Measurements from ENCODE around the gene COL23A1.

The COL23A1 gene

DNA sequence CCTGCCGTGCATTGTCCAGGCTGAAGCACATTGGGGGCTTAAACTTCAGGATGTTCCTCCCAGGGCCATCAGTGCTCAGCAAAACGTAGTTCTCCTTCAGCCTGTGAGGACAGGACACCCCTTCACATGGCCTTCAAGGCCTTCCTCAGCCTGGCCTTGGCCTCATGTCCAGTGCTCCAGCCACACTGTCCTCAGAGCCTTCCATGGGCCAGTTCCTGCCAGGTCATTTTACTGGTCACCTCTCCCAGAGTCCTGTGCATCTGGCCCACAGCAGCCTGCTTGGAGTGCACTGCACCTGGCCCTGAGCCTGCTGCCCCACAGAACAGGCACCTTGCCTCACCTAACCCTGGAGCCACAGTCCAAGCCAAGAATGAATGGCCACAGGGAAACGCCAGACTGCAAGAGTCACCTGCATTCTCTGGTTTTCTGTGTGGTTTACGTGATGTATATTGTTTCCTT lies 377.2 kb downstream of the COL23A1 start:
- DNase-seq = no peak

DNA sequence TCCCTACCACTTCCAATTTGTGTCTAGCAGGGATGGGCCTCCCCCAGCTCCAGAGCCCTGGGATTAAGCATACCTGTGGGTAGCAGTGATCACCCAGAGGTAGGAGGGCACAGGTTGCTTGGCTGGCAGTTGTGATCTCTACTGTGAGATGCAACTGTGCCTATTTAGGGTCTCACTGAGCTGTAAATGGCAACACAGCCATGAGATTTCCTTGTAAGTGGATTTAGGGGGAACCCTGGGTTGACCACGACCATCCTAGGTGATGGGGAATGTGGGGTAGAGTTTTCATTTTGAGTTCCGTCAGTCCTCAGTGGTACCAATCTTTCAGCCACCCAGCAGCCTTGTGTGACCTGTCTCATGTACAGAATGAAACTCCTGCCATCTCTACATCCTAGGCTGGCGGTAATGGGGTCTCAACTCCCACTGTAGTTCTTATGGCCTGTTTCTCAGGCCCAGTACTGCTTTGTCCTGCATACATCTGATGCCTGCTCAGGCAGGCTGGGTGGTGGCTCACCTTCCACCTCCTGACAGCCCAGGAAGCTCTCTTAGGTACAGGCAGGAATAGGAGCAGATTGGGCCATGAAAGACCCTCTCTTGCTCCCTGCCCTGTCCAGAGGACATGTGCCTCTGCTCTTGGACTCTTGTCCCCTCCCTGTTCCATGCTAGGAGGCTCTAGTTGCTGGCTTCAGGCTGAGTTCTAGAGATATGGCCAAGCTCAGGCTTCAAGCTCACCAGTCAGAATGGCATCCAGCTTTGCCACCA lies 377.8 kb downstream of the COL23A1 start:
- DNase-seq = no peak

DNA sequence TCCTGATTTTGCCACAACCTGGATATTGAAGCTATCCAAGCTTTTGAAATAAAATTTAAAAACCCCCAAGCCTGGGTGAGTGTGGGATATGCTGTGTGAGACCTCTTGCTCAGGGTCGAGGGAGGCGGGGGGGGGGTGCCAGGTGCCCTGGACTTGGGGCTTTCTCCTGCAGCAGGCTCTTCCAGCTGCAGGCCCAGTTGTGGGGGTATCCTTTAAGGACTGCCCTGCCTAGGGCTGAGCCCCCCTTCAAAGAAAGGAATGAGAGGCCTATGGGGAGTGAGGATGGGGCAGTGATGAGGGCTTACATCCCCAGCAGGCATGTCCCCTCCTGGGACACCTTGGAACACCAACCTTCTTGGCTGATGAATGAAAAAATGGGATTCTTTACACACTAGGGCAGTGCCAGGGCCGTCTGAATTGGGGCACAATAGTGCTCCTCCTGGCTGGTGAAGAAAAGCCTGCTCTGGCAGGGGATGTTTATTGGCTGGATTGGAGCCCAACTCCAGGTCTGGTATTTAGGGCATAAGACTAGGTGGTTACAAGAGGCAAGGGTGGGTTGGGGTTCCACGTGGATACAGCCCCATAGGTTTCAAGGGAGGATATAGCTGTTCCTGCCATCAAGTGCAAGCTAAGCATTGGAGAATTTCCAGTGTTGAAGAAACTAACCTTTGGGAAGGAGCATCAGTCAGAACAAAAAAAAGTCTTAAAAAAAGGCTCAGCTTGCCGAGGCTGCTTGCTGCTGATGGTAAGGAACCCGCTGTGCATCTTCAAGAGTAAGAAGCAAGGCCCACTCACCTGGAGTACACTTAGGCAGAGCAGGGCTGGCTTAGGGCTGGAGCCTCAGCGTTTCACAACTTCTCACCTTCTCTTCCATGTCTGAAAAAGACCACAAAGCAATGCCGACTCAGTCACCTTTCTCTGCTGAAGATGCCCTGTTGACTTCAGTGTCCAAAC lies 378.8 kb downstream of the COL23A1 start:
- no peak for DNase-seq

DNA sequence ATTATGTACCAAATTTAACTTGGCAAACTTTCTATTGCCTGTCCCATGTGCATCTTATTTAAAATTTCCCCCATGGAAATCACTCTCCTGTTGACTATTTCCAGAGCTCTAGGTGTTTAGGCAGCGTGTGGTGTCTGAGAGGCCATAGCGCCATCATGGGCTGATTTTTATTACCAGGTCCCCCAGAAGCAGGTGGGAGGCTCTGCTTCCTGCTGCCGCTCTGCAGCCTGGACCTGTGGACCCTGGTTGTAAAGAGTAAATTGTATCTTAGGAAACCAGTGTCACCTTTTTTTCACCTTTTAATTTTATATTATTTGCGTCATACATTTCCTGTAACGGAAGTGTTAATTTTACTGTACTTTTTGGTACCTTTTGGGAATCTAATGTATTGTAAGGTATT lies 379.5 kb downstream of the COL23A1 start:
- no peak for DNase-seq

DNA sequence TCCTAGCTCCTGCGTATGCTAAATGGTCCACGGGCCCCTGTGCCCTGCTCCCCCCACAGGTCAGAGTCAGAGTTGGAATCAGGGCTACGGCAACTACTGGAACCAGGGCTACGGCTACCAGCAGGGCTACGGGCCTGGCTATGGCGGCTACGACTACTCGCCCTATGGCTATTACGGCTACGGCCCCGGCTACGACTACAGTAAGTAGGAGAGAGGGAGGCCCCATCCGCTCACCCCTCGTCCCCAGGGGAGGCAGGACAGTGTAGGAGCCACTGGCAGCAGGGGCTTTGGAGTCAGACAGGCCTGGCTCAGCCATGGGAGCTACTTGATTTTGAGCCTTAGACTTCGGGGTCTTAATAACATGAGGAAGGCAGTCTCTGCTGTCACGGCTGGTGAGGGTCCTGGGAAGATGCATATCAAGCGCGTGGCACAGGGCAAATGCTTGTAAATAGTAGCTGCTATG lies 380.1 kb downstream of the COL23A1 start:
- no peak for DNase-seq

DNA sequence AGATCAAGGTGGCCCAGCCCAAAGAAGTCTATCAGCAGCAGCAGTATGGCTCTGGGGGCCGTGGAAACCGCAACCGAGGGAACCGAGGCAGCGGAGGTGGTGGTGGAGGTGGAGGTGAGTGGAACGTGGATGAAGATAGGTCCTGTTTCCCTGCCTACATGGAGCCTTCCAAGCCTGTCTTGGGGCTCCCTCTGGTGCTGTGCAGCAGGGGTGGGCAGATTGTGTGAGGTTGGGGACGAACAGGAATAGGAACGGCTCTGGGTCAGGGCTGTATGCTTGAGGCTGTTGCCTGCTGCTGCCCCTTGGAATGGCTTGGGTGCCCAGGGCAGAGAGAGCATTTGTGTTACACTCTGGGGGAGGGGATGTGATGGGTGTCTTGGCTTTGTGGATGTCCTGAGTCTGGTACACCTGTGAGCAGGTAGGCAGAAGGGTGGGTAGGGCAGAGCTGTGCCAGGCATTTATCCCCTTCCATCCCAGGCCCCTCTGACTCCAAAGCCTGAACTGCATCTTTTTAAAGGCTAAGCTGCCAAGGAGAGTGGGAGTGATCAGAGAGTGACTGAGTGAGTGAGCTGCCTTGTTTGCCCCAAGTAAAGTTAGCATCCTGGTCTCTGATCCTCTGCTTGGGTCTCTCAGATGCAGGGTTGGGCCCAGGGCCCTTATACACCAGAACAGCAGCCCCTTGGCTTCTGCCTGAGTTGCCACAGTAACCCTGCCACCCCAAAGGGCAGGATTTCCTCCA lies 380.7 kb downstream of the COL23A1 start:
- no peak for DNase-seq

DNA sequence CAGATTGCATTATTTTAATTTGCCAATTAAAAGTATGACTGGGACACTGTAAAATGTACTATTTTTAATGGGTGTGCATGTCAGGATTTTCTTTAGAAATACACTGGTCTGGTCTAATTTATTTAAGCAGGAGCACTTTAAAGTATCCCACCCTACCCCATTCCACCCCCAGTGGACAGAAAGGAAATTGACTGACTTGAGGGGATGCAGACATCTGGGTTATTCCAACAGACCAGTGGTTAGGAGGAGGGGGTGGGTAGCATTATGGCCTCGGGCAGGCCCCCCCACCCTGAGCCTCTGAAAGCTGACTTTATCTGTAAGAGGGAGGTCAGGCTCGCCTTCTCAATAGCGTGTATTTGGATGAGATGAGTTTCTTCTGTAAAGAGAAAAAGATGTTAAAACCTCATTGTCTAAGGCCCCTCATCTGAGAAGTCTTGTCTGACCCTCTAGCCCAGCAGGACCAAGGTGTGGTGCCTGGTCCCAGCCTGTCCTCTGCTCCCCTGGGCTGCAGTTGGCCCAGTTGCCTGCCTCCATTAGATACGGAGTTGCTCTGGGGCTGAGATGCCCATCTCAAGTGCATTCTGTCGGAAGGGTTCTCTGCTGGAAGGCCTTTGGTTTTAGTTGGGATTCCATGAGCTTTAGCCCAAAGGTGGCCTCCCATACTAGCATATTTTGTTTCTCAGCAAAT lies 381.5 kb downstream of the COL23A1 start:
- DNase-seq = no peak

DNA sequence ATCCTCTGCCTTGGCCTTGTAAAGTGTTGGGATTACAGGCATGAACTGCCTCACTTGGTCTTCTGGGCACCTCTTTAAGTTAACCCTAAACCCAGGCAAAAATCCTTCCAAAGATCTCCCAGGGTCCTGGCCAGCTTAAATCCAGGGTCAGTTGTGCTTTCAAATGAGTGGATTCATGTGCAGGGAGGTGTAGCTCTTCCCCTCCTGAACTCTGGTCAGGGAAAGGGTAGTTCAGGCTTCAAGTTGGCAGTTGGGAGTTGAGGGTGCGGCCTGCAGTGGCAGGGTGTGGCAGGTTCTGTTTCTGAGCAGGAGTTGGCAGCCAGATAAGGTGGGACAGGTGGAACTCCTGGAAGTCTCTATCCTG lies 382.3 kb downstream of the COL23A1 start:
- DNase-seq = no peak

DNA sequence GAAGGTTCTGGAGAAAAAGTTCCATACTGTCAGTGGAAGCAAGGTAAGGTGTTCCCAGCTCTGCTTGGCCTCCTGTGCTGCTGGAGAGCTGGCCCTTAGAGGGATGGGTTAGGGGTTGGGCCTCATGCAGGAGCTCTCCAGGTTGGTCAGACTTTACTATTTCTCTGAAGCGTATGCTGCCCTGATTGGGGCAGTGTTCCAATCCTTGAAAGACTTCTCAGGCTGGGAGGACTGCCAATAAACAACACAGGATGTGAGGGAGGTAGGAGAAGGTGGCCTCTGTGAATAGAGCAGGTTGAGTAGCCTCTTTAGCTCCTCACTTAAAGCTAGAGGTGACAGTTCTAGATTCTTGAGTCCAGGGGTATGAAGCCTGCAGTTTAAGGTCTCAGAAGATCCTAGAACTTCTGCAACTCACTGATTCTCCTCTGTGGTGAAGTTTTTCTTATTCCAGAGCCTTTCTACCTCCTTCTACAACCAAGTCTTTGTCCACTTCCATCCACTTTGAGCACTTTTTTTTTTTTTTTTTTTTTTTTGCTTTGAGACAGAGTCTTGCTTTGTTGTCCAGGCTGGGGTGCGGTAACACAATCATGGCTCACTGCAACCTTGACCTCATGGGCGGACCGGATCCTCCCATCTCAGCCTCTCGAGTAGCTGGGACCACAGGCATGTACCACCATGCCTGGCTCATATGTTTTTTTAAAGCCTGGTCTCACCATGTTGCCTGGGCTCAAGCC lies 382.8 kb downstream of the COL23A1 start:
- no peak for DNase-seq

DNA sequence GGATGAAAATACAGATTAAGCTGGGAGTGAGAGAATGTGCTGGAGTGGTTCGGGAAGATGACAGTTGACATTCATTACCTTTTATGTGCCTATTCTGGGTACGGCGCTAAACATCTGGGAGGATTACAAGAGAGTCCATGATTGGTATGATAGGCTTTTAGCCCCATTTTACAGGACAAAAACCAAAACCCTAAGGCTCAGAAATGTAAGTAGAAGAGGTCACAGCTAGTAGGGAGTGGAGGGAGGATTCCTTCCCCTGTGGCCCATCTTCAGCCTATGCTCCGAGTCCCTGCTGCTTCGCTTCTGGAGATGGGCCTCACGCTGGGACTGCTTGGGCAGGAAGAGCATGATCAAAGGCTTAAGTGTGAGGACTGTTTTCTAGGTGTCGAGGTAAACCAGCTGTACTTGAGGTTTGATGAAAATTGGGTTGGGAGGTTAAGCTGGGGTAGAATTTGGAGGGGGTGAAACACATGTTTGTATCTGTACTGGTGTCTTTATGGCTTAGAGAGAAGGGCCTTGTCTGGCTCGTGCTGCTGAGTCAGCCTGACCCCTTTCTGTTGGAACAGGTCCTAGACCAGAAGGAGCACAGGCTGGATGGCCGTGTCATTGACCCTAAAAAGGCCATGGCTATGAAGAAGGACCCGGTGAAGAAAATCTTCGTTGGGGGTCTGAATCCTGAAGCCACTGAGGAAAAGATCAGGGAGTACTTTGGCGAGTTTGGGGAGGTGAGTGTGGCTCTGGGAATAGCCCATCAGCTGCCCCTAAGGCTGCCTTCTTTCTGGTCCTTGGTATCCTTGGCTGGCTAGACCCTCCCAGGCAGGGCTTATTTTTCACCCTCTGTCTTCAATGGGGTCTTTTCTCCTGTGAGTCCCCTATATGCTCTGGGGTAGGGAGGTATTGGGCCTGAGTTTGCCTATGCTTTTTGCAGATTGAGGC lies 383.8 kb downstream of the COL23A1 start:
- DNase-seq = no peak

DNA sequence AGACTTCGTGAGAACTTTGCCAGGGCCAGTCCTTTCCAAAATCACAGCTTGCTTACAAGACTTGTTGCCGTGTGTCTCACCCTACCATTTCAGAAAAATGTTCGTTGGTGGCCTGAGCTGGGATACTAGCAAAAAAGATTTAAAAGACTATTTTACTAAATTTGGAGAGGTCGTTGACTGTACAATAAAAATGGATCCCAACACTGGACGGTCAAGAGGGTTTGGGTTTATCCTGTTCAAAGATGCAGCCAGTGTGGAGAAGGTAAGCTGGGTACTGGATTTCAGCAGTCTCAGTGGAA lies 384.5 kb downstream of the COL23A1 start:
- DNase-seq = no peak

DNA sequence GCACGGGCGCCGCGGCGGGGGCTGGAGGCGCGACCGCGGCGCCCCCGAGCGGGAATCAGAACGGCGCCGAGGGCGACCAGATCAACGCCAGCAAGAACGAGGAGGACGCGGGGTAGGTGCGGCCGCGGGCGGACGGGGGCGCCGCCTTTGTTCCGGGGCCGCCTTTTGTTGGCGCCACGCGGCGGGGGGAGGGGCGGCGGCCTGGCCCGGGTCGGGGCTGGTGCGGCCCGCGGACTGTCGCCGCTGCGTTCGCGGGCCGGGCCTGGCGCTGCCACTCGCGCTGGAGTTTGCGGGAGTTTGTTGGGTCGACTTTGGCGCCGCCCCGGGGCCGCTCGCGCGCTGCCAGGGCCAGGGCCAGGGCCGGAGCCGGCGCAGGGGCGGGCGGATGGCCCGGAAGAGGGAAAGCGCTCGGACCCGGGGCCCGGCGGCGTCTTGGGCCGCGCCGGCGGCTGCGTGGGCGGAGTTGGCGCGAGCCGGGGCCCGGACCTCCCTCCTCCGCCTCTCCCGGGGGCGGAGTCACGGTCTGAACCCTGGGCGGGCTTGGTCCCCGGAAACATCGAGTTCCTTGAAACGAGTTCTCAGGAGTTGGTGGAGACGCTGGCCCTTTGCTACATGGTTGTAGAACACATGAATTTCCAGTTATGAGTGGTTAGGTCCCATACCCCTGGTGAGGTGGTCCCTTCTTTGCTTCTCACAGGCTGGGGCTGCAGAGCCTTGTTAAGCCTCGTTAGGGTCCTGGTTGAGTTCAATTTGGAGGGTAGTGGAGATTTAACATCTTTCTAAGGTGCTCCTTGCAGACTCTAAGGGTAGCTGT lies 385.1 kb downstream of the COL23A1 start:
- peak; percentile 18 for DNase-seq

DNA sequence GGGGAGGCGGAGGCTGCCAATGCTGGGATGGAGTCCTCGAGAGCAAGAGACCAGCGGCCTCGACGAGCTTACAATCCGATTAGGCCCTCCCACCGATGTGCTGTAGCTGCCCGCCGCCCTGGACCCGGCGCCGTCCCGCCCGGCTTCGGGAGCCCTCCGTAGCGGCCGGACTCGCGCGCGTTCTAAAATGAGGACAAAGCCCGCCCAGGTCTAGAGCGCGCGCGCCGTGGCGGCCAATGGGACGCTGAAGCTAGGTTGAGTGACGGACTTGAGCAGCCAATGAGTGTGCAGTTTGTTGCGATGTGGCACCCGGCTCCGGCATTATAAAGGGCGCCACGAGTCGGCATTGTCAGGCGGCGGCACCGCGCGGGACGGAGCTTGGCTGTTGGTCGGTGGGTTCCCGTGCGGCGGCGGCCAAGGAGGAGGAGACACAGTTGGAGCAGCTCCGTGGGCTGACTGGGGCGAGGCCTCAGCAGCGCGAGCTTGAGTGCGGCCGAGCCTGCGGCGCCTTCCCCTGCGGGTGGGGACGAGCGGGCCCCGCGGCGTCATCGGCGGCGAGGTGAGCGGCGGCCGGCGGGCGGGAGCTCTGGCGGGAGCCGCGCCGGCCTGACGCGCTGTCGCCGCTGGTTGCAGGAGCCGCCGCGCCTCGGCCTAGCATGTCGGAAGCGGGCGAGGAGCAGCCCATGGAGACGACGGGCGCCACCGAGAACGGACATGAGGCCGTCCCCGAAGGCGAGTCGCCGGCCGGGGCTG lies 385.8 kb downstream of the COL23A1 start, which contains the start of gene HNRNPAB:
TSS of gene HNRNPAB (plus strand) at position 352 of the 753 bp plus-strand sequence. CDS start at position 657, 305 bp downstream.
- DNase-seq = peak; percentile 77

DNA sequence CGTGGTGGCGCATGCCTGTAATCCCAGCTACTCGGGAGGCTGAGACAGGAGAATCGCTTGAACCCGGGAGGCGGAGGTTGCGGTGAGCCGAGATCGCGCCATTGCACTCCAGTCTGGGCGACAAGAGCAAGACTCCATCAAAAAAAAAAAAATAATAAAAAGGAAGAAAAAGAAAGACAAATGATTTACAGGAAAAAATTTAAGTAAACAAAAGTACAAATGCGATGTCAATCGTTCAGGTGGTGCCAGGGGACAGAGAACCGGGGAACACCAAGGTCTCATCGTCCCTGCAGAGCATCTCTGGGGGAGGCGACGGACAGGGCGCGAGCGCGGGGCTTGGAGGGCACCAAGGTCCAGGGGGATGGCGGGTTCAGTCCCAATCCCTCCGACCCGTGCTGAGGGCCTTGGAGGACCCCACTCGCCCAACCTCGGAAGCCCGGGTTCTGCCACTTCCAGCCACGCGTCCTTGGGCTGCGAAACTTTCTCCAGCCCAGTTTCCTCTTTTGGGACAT lies 386.5 kb downstream of the COL23A1 start:
- no peak for DNase-seq

DNA sequence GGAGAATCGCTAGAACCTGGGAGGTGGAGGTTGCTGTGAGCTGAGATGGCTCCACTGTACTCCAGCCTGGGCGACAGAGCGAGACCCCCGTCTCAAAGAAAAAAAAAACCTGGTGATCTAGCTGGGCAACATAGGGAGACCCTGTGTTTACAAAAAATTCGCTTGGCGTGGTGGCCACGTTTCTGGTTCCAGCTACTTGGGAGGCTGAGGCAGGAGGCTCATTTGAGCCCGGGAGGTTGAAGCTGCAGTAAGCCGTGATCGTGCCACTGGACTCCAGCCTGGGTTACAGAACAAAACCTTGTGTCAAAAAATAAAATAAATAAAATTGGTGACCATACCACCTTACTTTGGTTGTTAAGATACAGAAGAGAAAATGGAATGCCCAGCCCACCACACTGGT lies 387.7 kb downstream of the COL23A1 start:
- no peak for DNase-seq

DNA sequence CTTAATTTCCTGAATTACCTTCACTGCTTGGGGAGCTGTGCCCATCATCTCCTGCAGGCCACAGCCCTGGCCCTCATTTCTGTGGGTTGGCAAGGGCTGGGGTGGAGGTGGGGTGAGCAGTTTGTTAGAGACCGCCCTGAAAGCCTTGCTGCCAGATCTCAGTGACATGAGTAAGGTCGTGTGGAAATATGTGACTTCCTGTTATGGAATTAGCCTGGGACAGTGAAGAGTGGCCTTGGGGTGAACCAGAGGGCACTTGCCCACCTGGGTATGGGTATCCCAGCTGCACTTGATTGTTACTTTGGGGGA lies 388.3 kb downstream of the COL23A1 start:
- DNase-seq = no peak

DNA sequence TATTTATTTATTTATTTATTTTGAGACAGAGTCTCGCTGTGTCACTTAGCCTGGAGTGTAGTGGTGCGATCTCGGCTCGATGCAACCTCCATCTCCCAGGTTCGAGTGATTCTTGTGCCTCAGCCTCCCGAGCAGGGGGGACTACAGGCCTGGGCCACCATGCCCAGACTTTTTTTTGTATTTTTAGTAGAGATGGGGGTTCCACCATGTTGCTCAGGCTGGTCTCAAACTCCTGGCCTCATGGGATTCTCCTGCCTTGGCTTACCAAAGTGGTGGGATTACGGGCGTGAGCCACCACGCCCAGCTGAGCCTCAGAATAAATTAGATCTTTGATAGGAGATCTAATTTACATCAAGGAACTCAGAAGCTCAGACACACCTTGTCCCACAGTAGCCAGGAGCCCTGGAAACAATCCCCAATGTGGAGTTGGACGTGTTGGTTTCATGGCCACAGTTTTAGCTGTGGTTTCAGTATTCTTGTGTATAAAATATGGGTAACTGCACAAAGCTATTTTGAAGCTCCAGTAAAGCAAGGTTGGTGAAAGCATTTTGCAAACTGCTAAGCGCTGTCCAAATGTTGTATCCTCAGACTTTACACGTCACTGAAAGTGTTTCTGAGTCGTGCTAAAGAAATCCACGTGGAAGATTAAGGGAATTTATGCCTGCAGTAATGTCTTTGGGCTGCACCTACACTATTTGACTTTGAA lies 388.8 kb downstream of the COL23A1 start:
- DNase-seq = no peak

All from NCI-H2107 (cell line).